ENCODE measurements around the gene STIM2. TPM values are rescaled to one million over a fixed set of nuclear protein-coding genes. Genes with fewer than 3 reads are reported as not detected.

Gene STIM2
- total and polyA plus RNA-seq, 2 of the 4 experiments (the other 2 are of a cell fraction) = 16.1 to 27.6 TPM

DNA sequence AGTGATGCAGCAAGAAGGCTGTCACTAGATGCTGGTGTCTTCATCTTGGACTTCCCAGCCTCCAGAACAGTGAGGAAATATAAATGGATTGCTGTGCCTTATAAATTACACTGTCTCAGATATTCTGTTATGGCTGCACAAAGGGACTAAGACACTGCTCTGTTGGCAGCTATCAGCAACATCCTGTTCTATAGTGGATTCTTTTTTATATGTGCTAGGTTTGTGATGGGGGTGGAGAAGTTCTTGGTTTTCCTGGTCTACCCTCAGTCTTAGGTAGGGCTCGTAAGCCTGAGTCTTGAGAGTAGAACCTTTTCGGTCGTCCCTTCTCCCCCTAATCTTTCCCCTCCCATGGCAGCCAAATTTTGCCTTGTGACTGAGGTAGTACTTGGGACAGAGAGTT lies 17.3 kb downstream of the STIM2 start:
- ATAC-seq (ENCODE audit: low read depth) (no peak), DNase-seq (no peak)
- H3K27me3 ChIP-seq (ENCODE audit: control insufficient read depth, insufficient read depth, low read length) = no peaks in the 10 kb centered on the region
- intact Hi-C loops (cut with micrococcal nuclease) = no loop called here
- no peak overlapping the region for H3K23ac ChIP-seq (ENCODE audit: low read depth, low read length)
- no peak overlapping the region for H3K18ac ChIP-seq (ENCODE audit: low read depth, low read length)
- no peak overlapping the region; a peak in 1 of 4 replicates for H4K8ac ChIP-seq (ENCODE audit: low read depth in 2 of 2, low read length in 2 of 2)
- H3K4me2 ChIP-seq (ENCODE audit: low read depth, low read length) = no peak overlapping the region
- H2BK5ac ChIP-seq (ENCODE audit: low read depth, low read length, poor library complexity, severe bottlenecking) = no peak overlapping the region
- H2AK5ac ChIP-seq (ENCODE audit: low read depth, low read length) = no peak overlapping the region
- H3K56ac ChIP-seq (ENCODE audit: extremely low read depth, insufficient read depth, low read length) = no peak overlapping the region
- CTCF ChIA-PET = no interaction called here
- H3K9me3 ChIP-seq (ENCODE audit: control insufficient read depth, insufficient read depth, low read length) = no peaks in the 10 kb centered on the region
- dilution Hi-C loops (cut with HindIII; ENCODE audit: low sequenced_read_pairs, unreplicated experiment) = no loop called here
- H3K36me3 ChIP-seq (ENCODE audit: control insufficient read depth, insufficient read depth, low read length) = no peaks in the 10 kb centered on the region
- in situ Hi-C loops (cut with MboI; ENCODE audit: low sequenced_read_pairs) = no loop called here
- no peak overlapping the region for H3K4me3 ChIP-seq (ENCODE audit: insufficient read depth, low read depth, low read length)
- no peak for TF ChIP-seq NFE2L2 (IDR thresholded peaks at IDR 0.05; ENCODE audit: low read depth, low read length)
- no peak for TF ChIP-seq MAFK (IDR thresholded peaks at IDR 0.05; ENCODE audit: low read depth, low read length)
- TF ChIP-seq MAZ (IDR thresholded peaks at IDR 0.05; ENCODE audit: borderline replicate concordance, low read depth, low read length) = no peak
- no peak for TF ChIP-seq MXI1 (IDR thresholded peaks at IDR 0.05; ENCODE audit: borderline replicate concordance, low read depth, low read length)
- H4K5ac ChIP-seq (ENCODE audit: low read depth, low read length) = no peak overlapping the region
- 0 out of 2 replicates have a peak, but pooled peaks cover 3% of the 10 kb centered on the region for H3K4me1 ChIP-seq (ENCODE audit: control insufficient read depth, insufficient read depth, low read length)
- H3K79me1 ChIP-seq (ENCODE audit: low read depth in 1 of 2, low read length in 2 of 2) = peaks cover 14 to 26% of the 10 kb centered on the region in 2 experiments
- no peak overlapping the region for H4K91ac ChIP-seq (ENCODE audit: insufficient read depth, low read depth, low read length)
- BruUV-seq (replicated peaks) = no TSS peak
- no peak overlapping the region for H3K9ac ChIP-seq (ENCODE audit: low read depth, low read length)
- POLR2A ChIA-PET (ENCODE audit: unreplicated experiment) = no interaction called here
- H3K9me1 ChIP-seq (ENCODE audit: insufficient read depth, low read length) = no peaks in the 10 kb centered on the region
- H2BK15ac ChIP-seq (ENCODE audit: low read depth, low read length) = no peak overlapping the region
- H2BK20ac ChIP-seq (ENCODE audit: low read depth, low read length) = no peak overlapping the region
- no peak overlapping the region for H2AFZ ChIP-seq (replicated peaks; ENCODE audit: low read length, poor library complexity)
- H2BK120ac ChIP-seq (ENCODE audit: low read depth, low read length) = no peak overlapping the region
- H4K20me1 ChIP-seq (ENCODE audit: insufficient read depth, low read length) = peaks cover 4% of the 10 kb centered on the region
- H3K27ac ChIP-seq (ENCODE audit: insufficient read depth, low read length) = no peak overlapping the region
- no peak overlapping the region for H3K14ac ChIP-seq (replicated peaks; ENCODE audit: low read depth, low read length)
- no peak overlapping the region for H3K4ac ChIP-seq (ENCODE audit: low read depth, low read length)
- no CpG with 5 or more reads among the region's 3 CpGs for WGBS, 2 experiments (ENCODE audit: extremely low coverage in 2 of 2, insufficient read length in 1 of 2)
- H2AK9ac ChIP-seq (replicated peaks; ENCODE audit: low read depth, low read length, poor library complexity) = peak overlapping the region; percentile 10
